Measurements from ENCODE around the gene KLHL29. TPM values are rescaled to one million over a fixed set of nuclear protein-coding genes. Genes with fewer than 3 reads are reported as not detected.

KLHL29 gene
- total RNA-seq, 1 experiment from 2014 or later: 3.8 TPM

DNA sequence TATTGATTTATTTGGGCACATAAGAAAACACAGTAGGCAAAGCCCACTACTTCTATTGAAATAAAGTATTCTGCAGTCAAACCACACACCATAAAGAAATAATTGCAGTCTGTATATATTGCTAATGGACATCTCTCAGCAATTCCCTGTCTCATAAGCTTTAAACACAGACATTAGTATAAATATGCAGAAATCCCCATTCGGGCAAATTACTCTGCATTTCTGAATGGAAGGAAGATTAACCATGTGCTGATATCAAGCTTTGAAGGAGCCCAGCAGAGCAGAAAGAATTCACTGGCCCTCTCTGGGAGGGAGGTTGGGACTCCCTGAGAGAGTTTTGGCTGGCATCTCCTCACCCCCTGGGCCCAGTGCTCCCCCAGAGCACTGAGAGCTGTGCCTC, 272.4 kb downstream of the KLHL29 start:
- peaks cover under 1% of the 10 kb centered on the region; the same call in 1 of the 2 replicates for H4K20me1 ChIP-seq (ENCODE audit: insufficient read depth, low read depth, low read length)
- no peaks in the 10 kb centered on the region for H3K36me3 ChIP-seq (ENCODE audit: insufficient read depth, low read length)
- no peak for DNase-seq
- no peaks in the 10 kb centered on the region for H3K9me3 ChIP-seq (ENCODE audit: low read length)
- H3K4me1 ChIP-seq (ENCODE audit: low read length): no peaks in the 10 kb centered on the region
- no peaks in the 10 kb centered on the region for H3K79me2 ChIP-seq (ENCODE audit: low read length)
- H3K27ac ChIP-seq (ENCODE audit: low read length): no peak overlapping the region
- no peak overlapping the region for H2AFZ ChIP-seq (ENCODE audit: low read length)
- no peaks in the 10 kb centered on the region for H3K27me3 ChIP-seq (ENCODE audit: low read length)
- H3K4me3 ChIP-seq (ENCODE audit: low read length): no peak overlapping the region
- no peak overlapping the region for H3K9ac ChIP-seq (ENCODE audit: low read length)
- H3K9me2 ChIP-seq (replicated peaks; ENCODE audit: insufficient read depth, low read length): no peaks in the 10 kb centered on the region
- H3K4me2 ChIP-seq (ENCODE audit: low read depth, low read length, poor library complexity, severe bottlenecking): no peak overlapping the region

DNA sequence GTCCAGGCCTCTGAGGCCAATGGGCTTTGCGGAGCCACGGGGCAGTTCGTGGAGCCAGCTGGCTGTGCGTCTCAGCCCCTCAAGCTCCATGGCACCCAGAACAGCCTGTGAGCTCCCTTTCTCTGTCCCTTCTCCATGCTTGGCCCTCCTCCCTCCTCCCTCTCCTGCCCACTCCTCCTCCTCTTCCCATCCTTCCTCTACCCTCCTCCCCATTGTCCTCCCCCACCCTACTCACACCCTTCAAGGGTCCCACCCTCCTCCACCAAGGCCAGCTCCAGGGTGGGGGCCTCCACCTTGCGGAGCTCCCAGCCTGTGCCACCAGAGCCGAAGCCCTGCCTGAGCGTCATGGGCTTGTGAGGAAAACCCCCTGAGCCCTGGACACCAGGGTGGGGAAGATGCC, 273.0 kb downstream of the KLHL29 start:
- Histone ChIP-seq H3K9me2 (replicated peaks; ENCODE audit: insufficient read depth, low read length) (no peaks in the 10 kb centered on the region), H3K79me2 (ENCODE audit: low read length) (no peaks in the 10 kb centered on the region), H3K27me3 (ENCODE audit: low read length) (no peaks in the 10 kb centered on the region), H3K36me3 (ENCODE audit: insufficient read depth, low read length) (no peaks in the 10 kb centered on the region), H3K4me1 (ENCODE audit: low read length) (no peaks in the 10 kb centered on the region), H3K9ac (ENCODE audit: low read length) (no peak overlapping the region), H3K4me3 (ENCODE audit: low read length) (no peak overlapping the region), H3K4me2 (ENCODE audit: low read depth, low read length, poor library complexity, severe bottlenecking) (no peak overlapping the region), H2AFZ (ENCODE audit: low read length) (no peak overlapping the region), H3K27ac (ENCODE audit: low read length) (no peak overlapping the region), H4K20me1 (ENCODE audit: insufficient read depth, low read depth, low read length) (no peaks in the 10 kb centered on the region; the same call in 1 of the 2 replicates), H3K9me3 (ENCODE audit: low read length) (no peaks in the 10 kb centered on the region)
- no peak for DNase-seq

DNA sequence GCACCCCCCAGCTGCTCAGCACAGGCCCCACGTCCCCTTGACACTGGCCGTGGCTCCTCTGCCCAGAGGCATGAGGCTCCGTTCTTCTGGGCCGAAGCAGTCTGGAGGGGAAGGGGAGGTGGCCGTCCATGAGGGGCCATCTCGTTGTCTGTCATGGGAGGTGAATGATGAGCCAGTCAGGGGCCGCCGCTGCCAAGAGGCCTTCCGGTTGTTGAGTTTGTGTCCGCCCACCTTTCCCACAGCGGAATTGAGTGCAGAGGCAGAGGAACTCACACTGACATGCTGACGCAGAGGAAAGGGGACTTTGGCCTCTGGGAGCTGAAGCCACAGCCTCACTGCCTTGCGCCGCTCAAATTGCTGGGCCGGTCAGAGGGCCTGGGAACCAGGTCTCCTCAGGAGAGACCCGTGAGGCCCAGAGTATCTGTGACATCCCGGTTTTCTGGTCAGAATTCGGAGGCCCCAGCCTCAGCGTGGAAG, 273.5 kb downstream of the KLHL29 start:
- Histone ChIP-seq H3K9me3 (ENCODE audit: low read length) (no peaks in the 10 kb centered on the region), H3K9ac (ENCODE audit: low read length) (no peak overlapping the region), H2AFZ (ENCODE audit: low read length) (no peak overlapping the region), H3K79me2 (ENCODE audit: low read length) (no peaks in the 10 kb centered on the region), H3K9me2 (replicated peaks; ENCODE audit: insufficient read depth, low read length) (no peaks in the 10 kb centered on the region), H3K27ac (ENCODE audit: low read length) (no peak overlapping the region), H3K27me3 (ENCODE audit: low read length) (no peaks in the 10 kb centered on the region), H4K20me1 (ENCODE audit: insufficient read depth, low read depth, low read length) (no peaks in the 10 kb centered on the region), H3K36me3 (ENCODE audit: insufficient read depth, low read length) (no peaks in the 10 kb centered on the region), H3K4me3 (ENCODE audit: low read length) (no peak overlapping the region), H3K4me1 (ENCODE audit: low read length) (no peaks in the 10 kb centered on the region), H3K4me2 (ENCODE audit: low read depth, low read length, poor library complexity, severe bottlenecking) (no peak overlapping the region)
- no peak for DNase-seq

DNA sequence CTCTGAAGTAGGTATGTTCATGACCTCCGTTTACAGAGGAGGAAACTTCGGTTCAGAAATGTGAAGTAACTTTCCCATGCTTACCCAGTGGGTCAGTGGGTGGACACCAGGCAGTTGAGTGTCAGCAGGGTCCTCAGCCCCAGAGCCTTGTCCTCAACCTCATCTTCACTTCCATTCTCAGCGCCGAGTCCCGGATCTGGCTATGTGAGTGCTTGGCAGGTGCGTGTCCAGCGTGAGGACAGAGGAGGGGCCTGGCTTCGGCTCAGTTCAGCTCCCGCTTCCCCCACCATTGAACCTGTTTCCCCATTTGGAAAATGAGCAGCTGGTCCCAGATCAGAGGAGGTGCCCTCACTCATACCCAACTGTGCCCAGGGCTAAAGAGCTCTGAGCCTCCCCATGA, 274.3 kb downstream of the KLHL29 start:
- no peak overlapping the region for H3K4me3 ChIP-seq (ENCODE audit: low read length)
- H3K27me3 ChIP-seq (ENCODE audit: low read length): no peaks in the 10 kb centered on the region
- no peaks in the 10 kb centered on the region for H3K9me3 ChIP-seq (ENCODE audit: low read length)
- H3K36me3 ChIP-seq (ENCODE audit: insufficient read depth, low read length): no peaks in the 10 kb centered on the region
- H4K20me1 ChIP-seq (ENCODE audit: insufficient read depth, low read depth, low read length): no peaks in the 10 kb centered on the region
- no peak overlapping the region for H2AFZ ChIP-seq (ENCODE audit: low read length)
- no peak overlapping the region for H3K9ac ChIP-seq (ENCODE audit: low read length)
- H3K4me1 ChIP-seq (ENCODE audit: low read length): no peaks in the 10 kb centered on the region
- no peaks in the 10 kb centered on the region for H3K9me2 ChIP-seq (replicated peaks; ENCODE audit: insufficient read depth, low read length)
- no peak for DNase-seq
- H3K4me2 ChIP-seq (ENCODE audit: low read depth, low read length, poor library complexity, severe bottlenecking): no peak overlapping the region
- H3K27ac ChIP-seq (ENCODE audit: low read length): no peak overlapping the region
- H3K79me2 ChIP-seq (ENCODE audit: low read length): no peaks in the 10 kb centered on the region

DNA sequence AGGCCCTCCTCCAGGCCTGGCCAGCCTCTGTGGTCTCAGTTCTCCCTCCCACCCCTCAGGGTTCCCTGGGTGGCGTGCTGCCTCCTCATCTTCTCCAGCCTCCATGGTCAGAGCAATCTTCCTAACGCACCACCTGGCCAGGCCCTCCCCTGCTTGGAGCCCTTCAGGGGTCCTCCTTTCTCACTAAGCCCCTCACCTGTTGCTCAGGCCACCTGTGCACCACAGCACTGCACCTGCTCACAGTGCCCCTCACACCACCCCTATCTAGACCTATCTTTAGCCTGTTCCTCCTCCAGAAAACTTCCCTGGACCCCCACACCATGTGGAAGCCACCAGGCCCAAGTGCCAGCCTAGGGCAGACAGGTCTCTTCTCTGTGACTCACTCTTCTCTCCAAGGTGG, 274.8 kb downstream of the KLHL29 start:
- Histone ChIP-seq H3K4me2 (ENCODE audit: low read depth, low read length, poor library complexity, severe bottlenecking) (no peak overlapping the region), H3K9me3 (ENCODE audit: low read length) (no peaks in the 10 kb centered on the region), H4K20me1 (ENCODE audit: insufficient read depth, low read depth, low read length) (no peaks in the 10 kb centered on the region), H3K27me3 (ENCODE audit: low read length) (no peaks in the 10 kb centered on the region), H3K4me3 (ENCODE audit: low read length) (no peak overlapping the region), H3K9me2 (replicated peaks; ENCODE audit: insufficient read depth, low read length) (no peaks in the 10 kb centered on the region), H3K4me1 (ENCODE audit: low read length) (no peaks in the 10 kb centered on the region), H3K36me3 (ENCODE audit: insufficient read depth, low read length) (no peaks in the 10 kb centered on the region), H2AFZ (ENCODE audit: low read length) (no peak overlapping the region), H3K27ac (ENCODE audit: low read length) (no peak overlapping the region), H3K79me2 (ENCODE audit: low read length) (no peaks in the 10 kb centered on the region), H3K9ac (ENCODE audit: low read length) (no peak overlapping the region)
- no peak for DNase-seq

DNA sequence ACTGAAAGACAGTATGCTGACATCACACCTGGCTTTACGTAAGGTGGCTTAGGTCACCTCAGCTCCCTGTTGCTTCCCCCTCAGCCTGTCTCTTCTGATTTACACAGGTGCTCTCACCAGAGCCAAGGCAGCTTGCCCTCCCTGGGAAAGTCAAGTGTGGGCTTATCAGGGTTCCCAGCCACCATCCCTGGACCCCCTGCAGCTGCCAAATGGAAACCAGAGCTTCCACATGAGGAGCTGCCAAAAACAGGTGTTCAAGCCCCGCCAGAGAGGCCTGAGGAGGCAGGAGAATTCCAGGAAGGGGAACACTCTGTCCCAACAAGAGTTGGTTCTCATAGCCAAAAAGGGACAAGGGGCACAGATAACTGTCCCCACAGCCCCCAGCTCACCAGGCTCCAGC, 275.3 kb downstream of the KLHL29 start:
- Histone ChIP-seq H3K36me3 (ENCODE audit: insufficient read depth, low read length) (no peaks in the 10 kb centered on the region), H3K9ac (ENCODE audit: low read length) (no peak overlapping the region), H3K4me2 (ENCODE audit: low read depth, low read length, poor library complexity, severe bottlenecking) (no peak overlapping the region), H3K27me3 (ENCODE audit: low read length) (no peaks in the 10 kb centered on the region), H3K9me2 (replicated peaks; ENCODE audit: insufficient read depth, low read length) (no peaks in the 10 kb centered on the region), H3K9me3 (ENCODE audit: low read length) (no peaks in the 10 kb centered on the region), H4K20me1 (ENCODE audit: insufficient read depth, low read depth, low read length) (no peaks in the 10 kb centered on the region), H3K27ac (ENCODE audit: low read length) (no peak overlapping the region), H3K4me3 (ENCODE audit: low read length) (no peak overlapping the region), H3K79me2 (ENCODE audit: low read length) (no peaks in the 10 kb centered on the region), H3K4me1 (ENCODE audit: low read length) (no peaks in the 10 kb centered on the region), H2AFZ (ENCODE audit: low read length) (no peak overlapping the region)
- DNase-seq: no peak

DNA sequence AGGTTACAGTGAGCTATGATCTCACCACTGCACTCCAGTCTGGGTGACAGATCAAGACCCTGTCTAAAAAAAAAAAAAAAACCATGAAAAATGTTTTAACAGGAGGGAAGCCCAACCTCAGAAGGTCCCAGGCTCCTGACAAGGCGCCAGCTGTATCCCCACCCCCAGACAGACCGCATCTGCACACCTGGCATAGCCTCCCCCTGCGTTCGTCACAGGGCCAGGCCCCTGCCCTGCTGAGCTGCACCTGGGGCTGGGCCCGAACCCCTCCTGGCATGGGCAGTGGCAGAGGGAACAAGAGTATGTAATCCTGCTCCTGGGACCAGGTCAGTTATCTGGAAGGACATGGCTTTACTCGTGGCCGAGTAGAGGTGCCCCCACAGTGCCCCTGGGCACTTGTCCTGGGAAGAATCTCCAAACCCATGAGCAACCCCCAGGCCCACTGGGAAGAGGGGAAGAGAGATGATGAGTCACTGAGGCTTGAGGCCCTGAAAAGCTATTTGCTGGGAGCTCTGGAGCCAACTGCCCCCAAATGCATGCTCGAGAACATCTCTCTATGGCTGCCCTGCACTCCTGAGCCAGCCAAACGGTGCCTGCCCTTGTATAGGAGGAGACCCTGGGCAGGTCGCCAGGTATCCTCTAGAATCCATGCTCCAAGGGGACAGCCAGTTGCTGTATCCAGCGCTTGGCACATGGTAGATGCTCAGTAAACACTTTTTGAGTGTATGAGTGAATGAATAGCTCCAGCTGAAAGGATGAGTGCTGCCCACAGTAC, 276.5 kb downstream of the KLHL29 start:
- H2AFZ ChIP-seq (ENCODE audit: low read length): no peak overlapping the region
- no peaks in the 10 kb centered on the region for H3K9me3 ChIP-seq (ENCODE audit: low read length)
- no peaks in the 10 kb centered on the region for H3K27me3 ChIP-seq (ENCODE audit: low read length)
- H3K4me1 ChIP-seq (ENCODE audit: low read length): no peaks in the 10 kb centered on the region
- no peaks in the 10 kb centered on the region for H3K36me3 ChIP-seq (ENCODE audit: insufficient read depth, low read length)
- H4K20me1 ChIP-seq (ENCODE audit: insufficient read depth, low read depth, low read length): 0 out of 2 replicates have a peak, but pooled peaks cover under 1% of the 10 kb centered on the region
- no peak overlapping the region for H3K27ac ChIP-seq (ENCODE audit: low read length)
- DNase-seq: no peak
- H3K4me2 ChIP-seq (ENCODE audit: low read depth, low read length, poor library complexity, severe bottlenecking): no peak overlapping the region
- H3K9me2 ChIP-seq (replicated peaks; ENCODE audit: insufficient read depth, low read length): no peaks in the 10 kb centered on the region
- H3K9ac ChIP-seq (ENCODE audit: low read length): no peak overlapping the region
- no peaks in the 10 kb centered on the region for H3K79me2 ChIP-seq (ENCODE audit: low read length)
- H3K4me3 ChIP-seq (ENCODE audit: low read length): no peak overlapping the region

DNA sequence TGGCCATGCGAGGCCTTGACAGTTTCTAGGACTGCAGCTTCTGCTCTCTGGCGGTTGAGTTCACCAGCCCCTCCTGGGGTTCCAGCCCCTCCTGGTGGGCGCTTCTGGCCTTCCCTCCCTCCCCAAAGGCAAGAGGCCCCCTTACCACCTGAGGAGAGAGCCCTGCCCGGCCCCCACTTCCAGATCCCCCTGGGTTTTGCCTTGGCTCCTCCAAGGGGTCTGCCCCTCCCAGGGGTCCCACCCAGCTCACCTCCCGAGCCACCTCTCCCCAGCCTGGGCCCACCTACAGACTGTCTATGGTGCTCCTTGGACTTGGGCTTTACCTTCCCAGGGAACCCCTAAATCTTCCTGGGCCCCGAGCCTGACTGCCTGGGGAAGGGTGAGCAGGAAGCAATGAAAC, 277.5 kb downstream of the KLHL29 start:
- no peaks in the 10 kb centered on the region for H3K36me3 ChIP-seq (ENCODE audit: insufficient read depth, low read length)
- H3K27me3 ChIP-seq (ENCODE audit: low read length): no peaks in the 10 kb centered on the region
- H3K79me2 ChIP-seq (ENCODE audit: low read length): no peaks in the 10 kb centered on the region
- H4K20me1 ChIP-seq (ENCODE audit: insufficient read depth, low read depth, low read length): 0 out of 2 replicates have a peak, but pooled peaks cover 3% of the 10 kb centered on the region
- no peaks in the 10 kb centered on the region for H3K9me2 ChIP-seq (replicated peaks; ENCODE audit: insufficient read depth, low read length)
- H3K4me2 ChIP-seq (ENCODE audit: low read depth, low read length, poor library complexity, severe bottlenecking): no peak overlapping the region
- no peak overlapping the region for H3K9ac ChIP-seq (ENCODE audit: low read length)
- H3K27ac ChIP-seq (ENCODE audit: low read length): no peak overlapping the region
- H3K4me3 ChIP-seq (ENCODE audit: low read length): no peak overlapping the region
- no peak overlapping the region for H2AFZ ChIP-seq (ENCODE audit: low read length)
- no peaks in the 10 kb centered on the region for H3K9me3 ChIP-seq (ENCODE audit: low read length)
- H3K4me1 ChIP-seq (ENCODE audit: low read length): no peaks in the 10 kb centered on the region
- no peak for DNase-seq
